Hypothalamus (tissue), 51 donors: Measurements from ENCODE around the gene EFNA3.

Experiments
- DNase-seq, 51 donors: peaks; one replicate each; lab custom pipeline; 2025; lab: John Stamatoyannopoulos, UW

Gene EFNA3

GRCh38 chr1:155126556-155127104 lies 48.0 kb downstream of the EFNA3 start:
- peak in 38 of 51 donors; percentile 33 to 91 (median 62) for DNase-seq

- DNase-seq = peak in 50 of 51 donors; percentile 35 to 94 (median 82)
Measured at GRCh38 chr1:155127105-155127966, 48.7 kb downstream of the EFNA3 start, which contains the start of gene EFNA1. Gene EFNA1, plus strand, starts transcription at chr1:155127876. Its CDS starts 102 bp downstream, at chr1:155127978.

- peak in 2 of 51 donors; percentile 24 to 52 for DNase-seq
Measured at GRCh38 chr1:155127967-155128754, 49.5 kb downstream of the EFNA3 start.

GRCh38 chr1:155128755-155129473 lies 50.3 kb downstream of the EFNA3 start:
- DNase-seq = peak in 38 of 51 donors; percentile 9 to 79 (median 32)

GRCh38 chr1:155130272-155131006 lies 51.8 kb downstream of the EFNA3 start:
- no peak for DNase-seq

GRCh38 chr1:155131285-155131684 lies 52.6 kb downstream of the EFNA3 start:
- no peak for DNase-seq

- no peak for DNase-seq
Measured at GRCh38 chr1:155131856-155132255, 53.2 kb downstream of the EFNA3 start.

- DNase-seq = no peak
Measured at GRCh38 chr1:155133799-155134281, 55.2 kb downstream of the EFNA3 start.

- no peak for DNase-seq
Measured at GRCh38 chr1:155134322-155134721, 55.7 kb downstream of the EFNA3 start.

- DNase-seq = peak in 37 of 51 donors; percentile 18 to 86 (median 49)
Measured at GRCh38 chr1:155134880-155135414, 56.3 kb downstream of the EFNA3 start.

GRCh38 chr1:155135415-155136028 lies 56.9 kb downstream of the EFNA3 start, which contains the start of gene SLC50A1:
Gene SLC50A1, plus strand, starts transcription at chr1:155135852. Its CDS starts 60 bp downstream, at chr1:155135912.
- peak; percentile 42 to 95 (median 88) for DNase-seq

- no peak for DNase-seq
Measured at GRCh38 chr1:155136748-155137147, 58.1 kb downstream of the EFNA3 start.
